VCaP (cell line): ENCODE measurements around the gene KRTAP3-3.

Experiments
- H3K27ac ChIP-seq: fragments of 450-650 bp; 2 replicates; pipeline ENCODE4 v1.5.1; 2017
- CTCF ChIP-seq: fragments of 450-650 bp; conservative IDR thresholded peaks from 2 replicates; pipeline ENCODE4 v1.5.1; 2017; ENCODE audit warnings: mild to moderate bottlenecking, moderate library complexity

The KRTAP3-3 gene

GRCh38 chr17:40992666-40993065 lies 1.3 kb downstream of the KRTAP3-3 start:
- no peak for TF ChIP-seq CTCF
- no peak overlapping the region for H3K27ac ChIP-seq

GRCh38 chr17:40986920-40987319 lies 7.0 kb downstream of the KRTAP3-3 start:
- H3K27ac ChIP-seq = no peak overlapping the region
- no peak for TF ChIP-seq CTCF

- TF ChIP-seq CTCF = no peak
- no peak within 1 kb of the TSS for H3K27ac ChIP-seq
Measured at GRCh38 chr17:40984226-40984625, 9.7 kb downstream of the KRTAP3-3 start, which contains the start of gene KRT40. Gene KRT40, minus strand, starts transcription at chr17:40984326. Its CDS starts 53 bp downstream, at chr17:40984273.

- no peak for TF ChIP-seq CTCF
- H3K27ac ChIP-seq = no peak overlapping the region
Measured at GRCh38 chr17:40981115-40981514, 12.8 kb downstream of the KRTAP3-3 start.

- no peak overlapping the region for H3K27ac ChIP-seq
- TF ChIP-seq CTCF = no peak
Measured at GRCh38 chr17:40980596-40980995, 13.4 kb downstream of the KRTAP3-3 start.

GRCh38 chr17:40980117-40980516 lies 13.8 kb downstream of the KRTAP3-3 start:
- no peak overlapping the region for H3K27ac ChIP-seq
- no peak for TF ChIP-seq CTCF

- no peak for TF ChIP-seq CTCF
- H3K27ac ChIP-seq = no peak overlapping the region
Measured at GRCh38 chr17:40978575-40979151, 15.3 kb downstream of the KRTAP3-3 start.
